Measurements from ENCODE around the gene RBKS.

The RBKS gene

DNA sequence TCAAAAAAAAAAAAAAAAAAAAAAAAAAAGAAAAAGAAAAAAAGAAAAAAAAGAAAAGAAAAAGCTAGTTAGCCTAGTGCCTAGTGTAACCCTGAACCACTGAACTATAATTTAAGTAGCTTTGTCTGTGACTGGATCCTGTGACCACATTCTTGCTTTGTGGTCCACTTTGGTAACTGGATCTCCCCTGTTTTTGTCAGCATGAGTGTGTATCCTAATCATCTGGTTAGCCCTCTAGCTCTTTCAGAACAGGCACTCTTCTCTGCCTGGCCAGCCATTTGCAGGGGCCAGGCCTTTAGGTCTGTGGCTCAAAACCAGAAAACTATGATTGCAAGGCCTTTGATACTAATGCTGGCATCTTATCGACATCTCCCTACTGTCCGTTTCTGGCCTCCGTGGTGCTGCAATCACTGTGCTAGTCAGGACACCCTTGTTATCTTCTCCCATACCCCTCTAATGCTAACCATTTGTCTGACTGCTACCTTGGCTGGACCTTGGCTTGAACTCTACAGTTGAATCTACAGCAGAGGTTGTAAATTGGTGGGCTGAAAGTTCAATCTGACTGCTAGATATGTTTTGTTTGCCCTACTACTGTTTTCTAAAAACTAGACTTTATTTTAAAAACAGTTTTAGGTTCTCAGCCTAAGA, 40.5 kb downstream of the RBKS start:
- ChIA-PET CTCF (no interaction called here), POLR2A (no interaction called here)
- TF ChIP-seq ZNF202 (tag by site-specific recombination; IDR thresholded peaks at IDR 0.05; ENCODE audit: borderline replicate concordance) (no peak), HOXD13 (CRISPR knock-in tag; IDR thresholded peaks at IDR 0.05; ENCODE audit: borderline replicate concordance) (no peak), ZIC2 (tag by site-specific recombination; IDR thresholded peaks at IDR 0.05) (no peak), SP7 (tag by site-specific recombination; IDR thresholded peaks at IDR 0.05) (no peak), ZSCAN16 (tag by site-specific recombination; IDR thresholded peaks at IDR 0.05) (no peak), ZFP37 (tag by site-specific recombination; IDR thresholded peaks at IDR 0.05) (no peak), ZNF777 (tag by site-specific recombination; IDR thresholded peaks at IDR 0.05; ENCODE audit: borderline replicate concordance) (no peak), ZFHX2 (tag by site-specific recombination; conservative IDR thresholded peaks at IDR 0.05) (no peak)
- TF ChIP-seq, protein P1, sequence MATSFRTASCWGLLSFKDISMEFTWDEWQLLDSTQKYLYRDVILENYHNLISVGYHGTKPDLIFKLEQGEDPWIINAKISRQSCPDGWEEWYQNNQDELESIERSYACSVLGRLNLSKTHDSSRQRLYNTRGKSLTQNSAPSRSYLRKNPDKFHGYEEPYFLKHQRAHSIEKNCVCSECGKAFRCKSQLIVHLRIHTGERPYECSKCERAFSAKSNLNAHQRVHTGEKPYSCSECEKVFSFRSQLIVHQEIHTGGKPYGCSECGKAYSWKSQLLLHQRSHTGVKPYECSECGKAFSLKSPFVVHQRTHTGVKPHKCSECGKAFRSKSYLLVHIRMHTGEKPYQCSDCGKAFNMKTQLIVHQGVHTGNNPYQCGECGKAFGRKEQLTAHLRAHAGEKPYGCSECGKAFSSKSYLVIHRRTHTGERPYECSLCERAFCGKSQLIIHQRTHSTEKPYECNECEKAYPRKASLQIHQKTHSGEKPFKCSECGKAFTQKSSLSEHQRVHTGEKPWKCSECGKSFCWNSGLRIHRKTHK (tag by site-specific recombination; IDR thresholded peaks at IDR 0.05): no peak
- TF ChIP-seq, protein P2, sequence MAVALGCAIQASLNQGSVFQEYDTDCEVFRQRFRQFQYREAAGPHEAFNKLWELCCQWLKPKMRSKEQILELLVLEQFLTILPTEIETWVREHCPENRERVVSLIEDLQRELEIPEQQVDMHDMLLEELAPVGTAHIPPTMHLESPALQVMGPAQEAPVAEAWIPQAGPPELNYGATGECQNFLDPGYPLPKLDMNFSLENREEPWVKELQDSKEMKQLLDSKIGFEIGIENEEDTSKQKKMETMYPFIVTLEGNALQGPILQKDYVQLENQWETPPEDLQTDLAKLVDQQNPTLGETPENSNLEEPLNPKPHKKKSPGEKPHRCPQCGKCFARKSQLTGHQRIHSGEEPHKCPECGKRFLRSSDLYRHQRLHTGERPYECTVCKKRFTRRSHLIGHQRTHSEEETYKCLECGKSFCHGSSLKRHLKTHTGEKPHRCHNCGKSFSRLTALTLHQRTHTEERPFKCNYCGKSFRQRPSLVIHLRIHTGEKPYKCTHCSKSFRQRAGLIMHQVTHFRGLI (tag by site-specific recombination; IDR thresholded peaks at IDR 0.05): no peak
- TF ChIP-seq, protein P3, sequence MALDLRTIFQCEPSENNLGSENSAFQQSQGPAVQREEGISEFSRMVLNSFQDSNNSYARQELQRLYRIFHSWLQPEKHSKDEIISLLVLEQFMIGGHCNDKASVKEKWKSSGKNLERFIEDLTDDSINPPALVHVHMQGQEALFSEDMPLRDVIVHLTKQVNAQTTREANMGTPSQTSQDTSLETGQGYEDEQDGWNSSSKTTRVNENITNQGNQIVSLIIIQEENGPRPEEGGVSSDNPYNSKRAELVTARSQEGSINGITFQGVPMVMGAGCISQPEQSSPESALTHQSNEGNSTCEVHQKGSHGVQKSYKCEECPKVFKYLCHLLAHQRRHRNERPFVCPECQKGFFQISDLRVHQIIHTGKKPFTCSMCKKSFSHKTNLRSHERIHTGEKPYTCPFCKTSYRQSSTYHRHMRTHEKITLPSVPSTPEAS (tag by site-specific recombination; IDR thresholded peaks at IDR 0.05): no peak

DNA sequence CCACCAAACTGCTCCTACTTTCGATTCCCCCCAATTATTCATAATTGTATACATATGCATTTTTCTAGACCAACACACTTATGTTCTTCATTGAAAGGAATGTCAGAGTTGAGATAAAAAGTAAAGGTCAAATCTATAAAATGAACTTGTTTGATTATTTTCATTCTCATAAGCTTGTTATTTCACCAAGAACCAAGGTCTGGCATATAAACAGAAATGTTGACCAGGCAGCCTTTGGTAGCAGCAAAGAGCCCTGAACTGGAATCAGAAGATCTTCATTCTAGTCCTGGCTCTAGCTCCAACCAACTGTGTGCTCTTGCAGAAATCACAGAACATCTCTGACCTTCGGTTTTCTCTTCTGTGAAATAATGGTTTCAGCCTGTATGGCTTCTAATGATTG, 42.9 kb downstream of the RBKS start:
- ChIA-PET POLR2A (no interaction called here), CTCF (interaction anchor here (0.5 to 0.6 kb wide), 2 partner anchors 17 to 495 kb away, joined by 3 read pairs; no protein-coding TSS in a partner anchor)
- H3K36me3 ChIP-seq (ENCODE audit: control insufficient read depth in 2 of 2, insufficient read depth in 1 of 2, low read length in 2 of 2): no peaks in the 10 kb centered on the region
- H3K4me3 ChIP-seq (ENCODE audit: low read depth, low read length): no peak overlapping the region
- no peak overlapping the region for H3K27ac ChIP-seq (ENCODE audit: extremely low read depth, low read depth, low read length)
- no peaks in the 10 kb centered on the region for H3K4me1 ChIP-seq (ENCODE audit: control insufficient read depth, insufficient read depth, low read length)
- H3K9me3 ChIP-seq (ENCODE audit: control insufficient read depth, insufficient read depth, low read depth, low read length): no peaks in the 10 kb centered on the region
- TF ChIP-seq, protein P4, sequence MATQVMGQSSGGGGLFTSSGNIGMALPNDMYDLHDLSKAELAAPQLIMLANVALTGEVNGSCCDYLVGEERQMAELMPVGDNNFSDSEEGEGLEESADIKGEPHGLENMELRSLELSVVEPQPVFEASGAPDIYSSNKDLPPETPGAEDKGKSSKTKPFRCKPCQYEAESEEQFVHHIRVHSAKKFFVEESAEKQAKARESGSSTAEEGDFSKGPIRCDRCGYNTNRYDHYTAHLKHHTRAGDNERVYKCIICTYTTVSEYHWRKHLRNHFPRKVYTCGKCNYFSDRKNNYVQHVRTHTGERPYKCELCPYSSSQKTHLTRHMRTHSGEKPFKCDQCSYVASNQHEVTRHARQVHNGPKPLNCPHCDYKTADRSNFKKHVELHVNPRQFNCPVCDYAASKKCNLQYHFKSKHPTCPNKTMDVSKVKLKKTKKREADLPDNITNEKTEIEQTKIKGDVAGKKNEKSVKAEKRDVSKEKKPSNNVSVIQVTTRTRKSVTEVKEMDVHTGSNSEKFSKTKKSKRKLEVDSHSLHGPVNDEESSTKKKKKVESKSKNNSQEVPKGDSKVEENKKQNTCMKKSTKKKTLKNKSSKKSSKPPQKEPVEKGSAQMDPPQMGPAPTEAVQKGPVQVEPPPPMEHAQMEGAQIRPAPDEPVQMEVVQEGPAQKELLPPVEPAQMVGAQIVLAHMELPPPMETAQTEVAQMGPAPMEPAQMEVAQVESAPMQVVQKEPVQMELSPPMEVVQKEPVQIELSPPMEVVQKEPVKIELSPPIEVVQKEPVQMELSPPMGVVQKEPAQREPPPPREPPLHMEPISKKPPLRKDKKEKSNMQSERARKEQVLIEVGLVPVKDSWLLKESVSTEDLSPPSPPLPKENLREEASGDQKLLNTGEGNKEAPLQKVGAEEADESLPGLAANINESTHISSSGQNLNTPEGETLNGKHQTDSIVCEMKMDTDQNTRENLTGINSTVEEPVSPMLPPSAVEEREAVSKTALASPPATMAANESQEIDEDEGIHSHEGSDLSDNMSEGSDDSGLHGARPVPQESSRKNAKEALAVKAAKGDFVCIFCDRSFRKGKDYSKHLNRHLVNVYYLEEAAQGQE (tag by site-specific recombination; IDR thresholded peaks at IDR 0.05): no peak
- TF ChIP-seq, protein P5, sequence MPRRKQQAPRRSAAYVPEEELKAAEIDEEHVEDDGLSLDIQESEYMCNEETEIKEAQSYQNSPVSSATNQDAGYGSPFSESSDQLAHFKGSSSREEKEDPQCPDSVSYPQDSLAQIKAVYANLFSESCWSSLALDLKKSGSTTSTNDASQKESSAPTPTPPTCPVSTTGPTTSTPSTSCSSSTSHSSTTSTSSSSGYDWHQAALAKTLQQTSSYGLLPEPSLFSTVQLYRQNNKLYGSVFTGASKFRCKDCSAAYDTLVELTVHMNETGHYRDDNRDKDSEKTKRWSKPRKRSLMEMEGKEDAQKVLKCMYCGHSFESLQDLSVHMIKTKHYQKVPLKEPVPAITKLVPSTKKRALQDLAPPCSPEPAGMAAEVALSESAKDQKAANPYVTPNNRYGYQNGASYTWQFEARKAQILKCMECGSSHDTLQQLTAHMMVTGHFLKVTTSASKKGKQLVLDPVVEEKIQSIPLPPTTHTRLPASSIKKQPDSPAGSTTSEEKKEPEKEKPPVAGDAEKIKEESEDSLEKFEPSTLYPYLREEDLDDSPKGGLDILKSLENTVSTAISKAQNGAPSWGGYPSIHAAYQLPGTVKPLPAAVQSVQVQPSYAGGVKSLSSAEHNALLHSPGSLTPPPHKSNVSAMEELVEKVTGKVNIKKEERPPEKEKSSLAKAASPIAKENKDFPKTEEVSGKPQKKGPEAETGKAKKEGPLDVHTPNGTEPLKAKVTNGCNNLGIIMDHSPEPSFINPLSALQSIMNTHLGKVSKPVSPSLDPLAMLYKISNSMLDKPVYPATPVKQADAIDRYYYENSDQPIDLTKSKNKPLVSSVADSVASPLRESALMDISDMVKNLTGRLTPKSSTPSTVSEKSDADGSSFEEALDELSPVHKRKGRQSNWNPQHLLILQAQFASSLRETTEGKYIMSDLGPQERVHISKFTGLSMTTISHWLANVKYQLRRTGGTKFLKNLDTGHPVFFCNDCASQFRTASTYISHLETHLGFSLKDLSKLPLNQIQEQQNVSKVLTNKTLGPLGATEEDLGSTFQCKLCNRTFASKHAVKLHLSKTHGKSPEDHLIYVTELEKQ (tag by site-specific recombination; IDR thresholded peaks at IDR 0.05; ENCODE audit: borderline replicate concordance): no peak
- TF ChIP-seq ZNF138 (tag by site-specific recombination; IDR thresholded peaks at IDR 0.05; ENCODE audit: borderline replicate concordance) (no peak), ZNF510 (tag by site-specific recombination; IDR thresholded peaks at IDR 0.05; ENCODE audit: insufficient replicate concordance) (no peak), ZNF776 (tag by site-specific recombination; IDR thresholded peaks at IDR 0.05; ENCODE audit: borderline replicate concordance) (no peak), GLI4 (tag by site-specific recombination; IDR thresholded peaks at IDR 0.05) (no peak), SALL2 (tag by site-specific recombination; IDR thresholded peaks at IDR 0.05; ENCODE audit: borderline replicate concordance) (no peak)
- TF ChIP-seq, protein P6, sequence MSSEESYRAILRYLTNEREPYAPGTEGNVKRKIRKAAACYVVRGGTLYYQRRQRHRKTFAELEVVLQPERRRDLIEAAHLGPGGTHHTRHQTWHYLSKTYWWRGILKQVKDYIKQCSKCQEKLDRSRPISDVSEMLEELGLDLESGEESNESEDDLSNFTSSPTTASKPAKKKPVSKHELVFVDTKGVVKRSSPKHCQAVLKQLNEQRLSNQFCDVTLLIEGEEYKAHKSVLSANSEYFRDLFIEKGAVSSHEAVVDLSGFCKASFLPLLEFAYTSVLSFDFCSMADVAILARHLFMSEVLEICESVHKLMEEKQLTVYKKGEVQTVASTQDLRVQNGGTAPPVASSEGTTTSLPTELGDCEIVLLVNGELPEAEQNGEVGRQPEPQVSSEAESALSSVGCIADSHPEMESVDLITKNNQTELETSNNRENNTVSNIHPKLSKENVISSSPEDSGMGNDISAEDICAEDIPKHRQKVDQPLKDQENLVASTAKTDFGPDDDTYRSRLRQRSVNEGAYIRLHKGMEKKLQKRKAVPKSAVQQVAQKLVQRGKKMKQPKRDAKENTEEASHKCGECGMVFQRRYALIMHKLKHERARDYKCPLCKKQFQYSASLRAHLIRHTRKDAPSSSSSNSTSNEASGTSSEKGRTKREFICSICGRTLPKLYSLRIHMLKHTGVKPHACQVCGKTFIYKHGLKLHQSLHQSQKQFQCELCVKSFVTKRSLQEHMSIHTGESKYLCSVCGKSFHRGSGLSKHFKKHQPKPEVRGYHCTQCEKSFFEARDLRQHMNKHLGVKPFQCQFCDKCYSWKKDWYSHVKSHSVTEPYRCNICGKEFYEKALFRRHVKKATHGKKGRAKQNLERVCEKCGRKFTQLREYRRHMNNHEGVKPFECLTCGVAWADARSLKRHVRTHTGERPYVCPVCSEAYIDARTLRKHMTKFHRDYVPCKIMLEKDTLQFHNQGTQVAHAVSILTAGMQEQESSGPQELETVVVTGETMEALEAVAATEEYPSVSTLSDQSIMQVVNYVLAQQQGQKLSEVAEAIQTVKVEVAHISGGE (tag by site-specific recombination; conservative IDR thresholded peaks at IDR 0.05; ENCODE audit: low read depth): no peak

More for the DNA sequence above, 40.5 kb downstream of the RBKS start:
- Histone ChIP-seq H3K36me3 (ENCODE audit: control insufficient read depth in 2 of 2, insufficient read depth in 1 of 2, low read length in 2 of 2) (no peaks in the 10 kb centered on the region), H3K4me1 (ENCODE audit: control insufficient read depth, insufficient read depth, low read length) (no peaks in the 10 kb centered on the region), H3K4me3 (ENCODE audit: low read depth, low read length) (no peak overlapping the region), H3K9me3 (ENCODE audit: control insufficient read depth, insufficient read depth, low read depth, low read length) (no peaks in the 10 kb centered on the region), H3K27ac (ENCODE audit: extremely low read depth, low read depth, low read length) (no peak overlapping the region)

Measured in HEK293 (cell line).